ENCODE results near the gene PIK3R2. TPM values are rescaled to one million over a fixed set of nuclear protein-coding genes. Genes with fewer than 3 reads are reported as not detected.

PIK3R2 gene
- total RNA-seq = 23.2 and 47.7 TPM in 2 replicates

GRCh38 chr19:18152817-18153555 lies at the start of gene PIK3R2:
TSS of gene PIK3R2 (plus strand) at chr19:18153163. CDS start at chr19:18155880, 2,717 bp downstream.

GRCh38 chr19:18173572-18174288 lies 20.8 kb downstream of the PIK3R2 start, which contains the start of gene IFI30:
TSS of gene IFI30 (plus strand) at chr19:18173813. CDS start at chr19:18173842, 29 bp downstream.

GRCh38 chr19:18192673-18193387 lies 39.9 kb downstream of the PIK3R2 start, which contains the start of gene MPV17L2:
TSS of gene MPV17L2 (plus strand) at chr19:18193218. CDS start at chr19:18193282, 64 bp downstream.

GRCh38 chr19:18203863-18204393 lies 51.0 kb downstream of the PIK3R2 start, which contains the start of gene RAB3A:
TSS of gene RAB3A (minus strand) at chr19:18204042. CDS start at chr19:18202740, 1,302 bp downstream.

Small RNA genes lying within 50 kb of the gene (small RNA-seq; reads per million reads assigned to genes)
- not detected for gene IFI30 (ENCODE audit: low replicate concordance)

Other genes with a start within 250 kb of the PIK3R2 start
- gene CCDC124, start 220.1 kb upstream of the PIK3R2 start, total RNA-seq = 27.5 and 35.2 TPM in 2 replicates
- gene KCNN1, start 186.1 kb upstream of the PIK3R2 start, total RNA-seq = not detected in 2 replicates
- 4.6 and 8.9 TPM in 2 replicates for gene ARRDC2, start 145.0 kb upstream of the PIK3R2 start, total RNA-seq
- 0.43 and 0.88 TPM in 2 replicates for gene IL12RB1, start 66.2 kb upstream of the PIK3R2 start, total RNA-seq
- gene MAST3, start 55.4 kb upstream of the PIK3R2 start, total RNA-seq = 3.0 and 3.1 TPM in 2 replicates
- gene IFI30, start 20.6 kb downstream of the PIK3R2 start, total RNA-seq = 23.9 and 24.3 TPM in 2 replicates
- 21.3 and 42.0 TPM in 2 replicates for gene MPV17L2, start 40.1 kb downstream of the PIK3R2 start, total RNA-seq
- gene RAB3A, start 50.9 kb downstream of the PIK3R2 start, total RNA-seq = 2.0 and 3.1 TPM in 2 replicates
- gene PDE4C, start 73.3 kb downstream of the PIK3R2 start, total RNA-seq = 0.29 and 1.3 TPM in 2 replicates
- gene IQCN, start 121.3 kb downstream of the PIK3R2 start, total RNA-seq = 0.57 and 1.1 TPM in 2 replicates
- 120 and 186 TPM in 2 replicates for gene JUND, start 128.5 kb downstream of the PIK3R2 start, total RNA-seq
- gene LSM4, start 169.9 kb downstream of the PIK3R2 start, total RNA-seq = 88.8 and 171 TPM in 2 replicates
- gene PGPEP1, start 187.4 kb downstream of the PIK3R2 start, total RNA-seq = 40.8 and 45.5 TPM in 2 replicates
- gene GDF15, start 233.0 kb downstream of the PIK3R2 start, total RNA-seq = 98.2 and 1,056 TPM in 2 replicates
- 0.14 and 0.44 TPM in 2 replicates for gene LRRC25, start 244.5 kb downstream of the PIK3R2 start, total RNA-seq

Data from placental pericyte (primary cell).